Stimulated activated CD4-positive, alpha-beta T cell treated with anti-CD3 and anti-CD28 coated beads, Interleukin-15, amount 100 ng/mL, for 48 hours (primary cell): ENCODE data around the gene DCUN1D2.

Source experiments
- DNase-seq, 2 donors: peaks; one replicate each; pipeline ENCODE4 v3.0.0-alpha.2; 2020; ENCODE audit warnings: low read depth in 2 of 2

The DCUN1D2 gene

DNA sequence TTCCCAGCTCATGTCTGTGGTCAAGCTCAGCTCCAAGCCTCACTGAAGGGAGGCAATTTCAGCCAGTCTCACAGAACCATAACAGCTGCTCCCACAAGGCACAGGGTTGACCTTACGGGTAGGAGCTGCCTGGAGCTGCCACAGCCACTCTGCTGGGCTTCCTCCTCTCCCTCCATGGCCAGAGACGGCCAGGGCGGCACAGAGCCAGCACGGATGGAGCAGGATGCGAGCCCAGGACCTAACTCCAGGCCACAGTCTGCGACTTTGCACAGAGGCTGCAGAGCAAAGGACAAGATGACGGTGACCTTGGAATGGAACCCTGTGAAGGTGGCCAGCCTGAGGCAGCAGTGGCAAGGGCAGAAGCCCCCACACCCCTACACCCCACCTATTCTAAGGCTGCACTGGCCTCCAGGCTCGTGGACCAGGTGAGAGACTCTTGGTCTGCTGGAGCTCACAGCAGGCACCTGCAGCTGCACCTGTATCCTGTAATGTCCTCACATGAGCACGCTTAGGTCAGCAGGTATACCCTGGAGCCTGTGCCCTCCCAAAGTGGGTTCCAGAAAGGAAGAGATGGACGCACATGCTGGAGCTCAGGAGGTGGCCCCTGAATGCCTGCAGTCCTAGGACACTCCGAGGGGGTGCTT, 66.9 kb downstream of the DCUN1D2 start:
- no peak for DNase-seq

DNA sequence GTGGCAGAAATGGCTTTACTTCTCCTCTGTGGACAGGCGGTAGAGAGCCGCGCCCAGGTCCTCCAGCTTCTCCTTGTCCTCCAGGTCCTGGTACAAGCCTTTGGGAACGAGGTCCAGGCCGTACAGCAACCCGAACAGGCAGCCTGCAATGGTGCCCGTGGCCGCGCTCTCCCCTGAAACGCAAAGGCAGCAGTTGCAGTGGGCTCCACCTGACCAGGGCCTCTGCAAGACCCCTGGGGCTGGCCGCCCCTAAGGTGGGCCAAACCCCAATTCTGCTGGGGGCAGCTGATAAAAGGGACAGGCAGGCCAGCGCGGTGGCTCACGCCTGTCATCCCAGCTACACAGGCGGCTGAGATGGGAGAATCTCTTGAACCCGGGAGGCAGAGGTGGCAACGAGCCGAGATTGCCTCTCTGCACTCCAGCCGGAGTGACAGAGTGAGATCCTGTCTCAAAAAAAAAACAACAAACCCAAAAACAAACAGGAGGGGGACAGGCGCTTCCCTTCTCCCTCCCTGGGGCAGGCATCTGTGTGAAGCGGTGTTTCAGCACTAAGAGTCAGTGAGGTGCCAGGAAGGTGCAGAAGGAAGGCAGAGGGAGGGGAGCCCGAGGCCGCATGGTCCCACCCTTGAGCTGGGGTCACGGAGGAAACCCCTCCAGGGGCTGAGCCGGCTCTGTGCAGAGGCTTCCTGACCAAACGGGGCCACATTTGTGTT, 67.5 kb downstream of the DCUN1D2 start:
- DNase-seq, result no peak

DNA sequence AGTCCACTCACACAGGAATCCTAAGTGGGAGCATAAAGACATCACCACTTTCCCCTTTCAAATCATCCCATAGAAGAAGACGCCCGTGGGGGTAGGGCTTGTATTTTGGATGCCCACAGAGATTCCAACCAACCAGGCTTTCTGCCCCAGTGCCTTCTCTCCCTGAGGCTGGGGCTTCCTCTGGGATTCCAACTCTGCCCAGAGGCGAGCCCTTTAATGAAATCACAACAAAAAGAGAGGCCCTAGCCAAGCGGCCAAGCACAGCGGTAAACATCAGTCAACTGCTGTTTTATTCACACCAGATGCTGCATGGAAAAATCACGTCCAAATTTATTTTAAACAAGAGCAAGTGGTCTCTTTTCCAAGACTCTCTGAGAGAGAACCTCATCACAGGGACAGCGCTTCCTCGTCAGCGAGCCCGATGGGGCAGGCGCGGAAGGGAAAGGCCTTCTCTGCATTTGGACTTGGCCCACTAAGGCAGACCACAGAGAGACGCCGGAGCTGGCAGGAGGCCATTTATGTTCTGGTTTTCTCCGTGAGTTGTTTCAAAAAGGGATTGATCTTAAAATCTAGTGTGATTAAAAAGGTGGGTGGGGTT, 68.7 kb downstream of the DCUN1D2 start:
- DNase-seq, result no peak

DNA sequence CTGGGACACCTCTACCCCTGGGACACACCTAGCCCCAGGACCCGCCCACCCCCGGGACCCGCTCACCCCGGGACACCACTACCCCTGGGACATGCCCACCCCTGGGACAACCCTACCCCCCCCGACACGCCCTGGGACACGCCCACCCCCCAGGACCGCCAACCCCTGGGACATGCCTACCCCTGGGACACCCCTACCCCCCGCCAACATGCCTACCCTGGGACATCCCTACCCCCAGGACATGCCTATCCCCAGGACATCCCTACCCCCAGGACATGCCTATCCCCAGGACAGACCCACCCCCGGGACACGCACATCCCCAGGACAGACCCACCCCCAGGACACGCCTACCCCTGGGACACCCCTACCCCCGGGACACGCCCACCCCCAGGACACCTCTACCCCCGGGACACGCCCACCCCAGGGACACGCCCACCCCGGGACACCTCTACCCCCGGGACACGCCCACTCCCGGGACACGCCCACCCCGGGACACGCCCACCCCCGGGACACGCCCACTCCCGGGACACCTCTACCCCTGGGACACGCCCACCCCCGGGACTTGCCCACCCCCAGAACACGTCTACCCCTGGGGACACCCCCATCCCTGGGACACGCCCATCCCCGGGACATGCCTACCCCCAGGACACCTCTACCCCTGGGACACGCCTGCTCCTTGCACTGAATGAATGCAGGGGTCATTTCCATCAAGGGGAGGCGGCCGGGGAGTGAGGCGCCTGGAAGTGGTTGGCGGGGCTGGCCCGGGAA, 69.5 kb downstream of the DCUN1D2 start:
- DNase-seq, result no peak

DNA sequence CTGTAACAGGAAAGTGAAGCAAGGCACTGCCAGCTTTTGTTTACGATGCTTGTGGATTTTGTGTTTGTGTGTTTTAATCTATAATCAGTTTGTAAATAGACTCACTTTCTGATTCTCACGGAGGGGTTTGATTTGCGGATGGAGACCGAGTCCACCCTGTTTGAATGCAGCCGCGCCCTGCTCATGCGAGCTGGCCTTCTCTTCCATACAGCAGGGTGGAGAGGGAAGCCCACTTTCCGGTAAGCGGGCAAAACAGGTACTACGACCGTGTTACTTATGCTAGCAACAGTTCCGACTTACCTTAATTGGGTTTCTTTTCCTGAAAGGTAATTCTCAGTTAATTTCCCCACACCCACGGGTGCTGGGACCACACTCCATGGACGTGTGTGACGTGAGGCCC, 70.3 kb downstream of the DCUN1D2 start:
- no peak for DNase-seq

DNA sequence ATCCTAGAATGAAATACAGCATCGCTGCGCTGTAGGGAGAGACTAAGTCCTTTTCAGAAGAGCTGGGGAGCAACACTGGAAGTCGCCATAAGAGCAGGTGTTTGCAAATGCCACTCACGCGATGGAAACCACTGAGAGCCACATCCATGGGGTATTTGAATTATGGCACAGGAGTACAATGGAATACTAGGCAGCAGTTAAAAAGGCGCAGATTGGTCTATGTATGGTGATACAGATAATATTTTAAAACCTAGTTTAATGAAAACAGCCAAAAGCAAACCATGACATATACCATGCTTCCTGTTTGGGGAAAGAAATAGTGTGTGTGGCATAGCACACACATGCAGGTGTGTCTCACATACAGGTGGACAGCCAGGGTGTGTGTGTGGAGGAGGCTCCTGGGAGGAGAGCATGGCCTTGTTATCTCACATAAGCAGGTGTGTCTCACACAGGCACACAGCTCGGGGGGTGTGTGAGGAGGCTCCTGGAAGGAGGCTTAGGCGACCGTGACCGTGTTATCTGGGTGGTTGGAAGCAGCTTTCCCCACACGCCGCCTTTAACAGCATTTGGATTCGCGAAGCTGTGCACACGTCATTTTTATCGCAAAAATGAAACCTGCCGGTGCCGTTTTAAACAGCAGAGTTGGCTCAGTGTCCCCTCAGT, 70.8 kb downstream of the DCUN1D2 start:
- DNase-seq, result no peak

DNA sequence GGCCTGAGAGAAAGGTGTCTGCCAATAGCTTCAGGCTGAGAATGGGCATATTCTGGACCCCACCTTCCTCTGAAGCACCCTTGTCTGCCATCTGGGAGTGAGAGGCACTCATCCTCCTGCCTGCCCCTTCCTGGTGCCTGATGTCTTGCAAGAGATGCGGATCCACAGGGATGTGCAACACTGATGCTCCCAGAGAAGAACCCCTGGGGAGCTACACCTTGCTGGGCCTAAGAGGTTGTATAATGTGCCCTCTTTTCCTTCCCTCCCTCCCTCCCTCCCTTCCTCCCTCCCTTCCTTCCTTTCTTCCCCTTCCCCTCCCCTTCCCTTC, 71.8 kb downstream of the DCUN1D2 start:
- DNase-seq, result no peak

DNA sequence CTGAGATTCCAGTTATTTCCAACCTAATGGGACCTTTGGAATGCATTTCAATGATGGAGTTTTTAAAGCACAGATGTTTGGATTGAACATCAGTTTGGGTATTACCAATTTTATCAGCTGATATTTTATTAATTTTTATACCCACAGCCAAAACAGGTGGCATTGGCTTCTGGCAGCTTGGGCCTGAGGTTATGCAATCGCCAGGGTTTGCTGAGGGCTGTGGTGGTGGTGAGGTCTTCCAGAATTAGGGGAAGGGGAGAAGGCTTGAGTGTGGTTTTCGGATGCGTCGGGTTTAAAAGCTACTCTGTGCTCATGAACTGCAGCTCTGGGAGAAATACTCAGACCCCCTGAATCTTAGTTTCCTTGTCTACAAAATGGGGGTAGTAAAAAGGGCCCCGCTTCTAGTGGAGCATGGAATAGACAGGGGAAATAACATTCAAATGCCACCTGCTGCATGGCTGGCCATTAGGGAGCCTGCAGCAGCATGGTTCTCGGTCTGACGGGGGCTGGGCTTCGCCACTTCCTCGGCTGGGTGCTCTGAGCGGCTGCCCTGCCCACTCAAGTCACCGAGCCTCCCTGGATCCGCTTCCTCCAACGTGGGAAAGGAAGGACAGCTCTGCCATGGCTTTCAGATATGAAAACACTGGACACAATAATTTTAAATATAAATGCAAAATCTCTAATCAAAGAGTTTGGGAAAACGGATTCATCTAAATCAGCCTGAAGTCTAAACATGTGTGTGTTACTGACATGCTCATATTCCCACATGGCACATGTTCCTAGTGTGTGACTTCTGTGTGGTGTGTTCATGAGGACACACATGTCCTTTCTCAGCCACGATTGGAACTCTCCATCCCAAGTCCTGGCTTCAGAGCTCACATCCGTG, 72.4 kb downstream of the DCUN1D2 start:
- DNase-seq, result no peak

DNA sequence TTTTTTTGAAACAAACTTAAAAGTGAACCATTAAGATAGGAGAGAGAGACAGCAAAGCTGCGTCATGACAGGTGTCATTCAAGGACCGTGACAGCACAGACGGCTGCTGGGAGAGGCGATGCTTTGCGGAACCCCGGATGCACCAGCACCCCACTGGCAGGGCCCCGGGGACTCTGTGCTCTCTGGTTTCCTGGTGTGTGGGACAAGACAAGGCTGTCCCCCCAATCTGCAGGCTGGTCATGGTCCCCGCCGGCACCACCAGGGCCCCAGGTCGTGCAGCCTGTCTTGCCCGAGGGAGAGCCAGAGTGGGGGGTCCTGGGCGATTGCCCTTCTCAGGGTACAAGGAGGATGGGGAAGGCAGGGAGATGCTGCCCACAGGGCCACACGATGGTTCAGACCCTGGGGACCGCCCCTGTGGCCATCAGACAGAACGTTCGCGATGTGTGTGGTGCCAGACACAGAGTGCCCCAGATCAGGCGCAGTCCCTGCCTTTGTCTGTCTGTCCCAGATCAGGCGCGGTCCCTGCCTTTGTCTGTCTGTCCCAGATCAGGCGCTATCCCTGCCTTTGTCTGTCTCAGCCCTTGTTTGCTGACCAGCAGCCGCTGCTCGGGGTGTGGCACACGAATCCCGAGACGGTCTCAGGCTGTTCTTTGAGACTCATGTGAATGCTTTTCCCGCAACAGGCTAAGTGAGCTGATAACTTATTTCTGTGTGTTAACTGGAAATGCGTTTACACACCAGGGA, 73.3 kb downstream of the DCUN1D2 start:
- no peak for DNase-seq

DNA sequence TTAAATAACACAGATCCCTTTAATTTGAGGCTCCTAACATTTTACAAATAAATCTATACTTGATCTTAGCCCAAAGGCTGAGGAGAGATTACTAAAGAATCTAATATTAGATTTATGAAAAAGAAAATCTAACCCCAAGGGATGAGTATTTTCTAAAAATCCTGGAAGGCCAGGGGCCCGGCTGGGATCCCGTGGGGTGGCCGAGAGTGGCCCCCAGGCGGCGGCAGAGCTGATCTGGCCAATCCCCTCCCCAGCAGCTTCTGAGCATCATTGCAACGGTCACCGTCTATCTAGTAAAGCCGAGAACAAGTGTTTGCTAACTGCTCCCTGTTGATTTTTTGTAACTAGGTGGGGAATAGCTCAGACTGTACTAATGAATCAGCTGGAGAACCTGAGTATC, 74.7 kb downstream of the DCUN1D2 start:
- no peak for DNase-seq

DNA sequence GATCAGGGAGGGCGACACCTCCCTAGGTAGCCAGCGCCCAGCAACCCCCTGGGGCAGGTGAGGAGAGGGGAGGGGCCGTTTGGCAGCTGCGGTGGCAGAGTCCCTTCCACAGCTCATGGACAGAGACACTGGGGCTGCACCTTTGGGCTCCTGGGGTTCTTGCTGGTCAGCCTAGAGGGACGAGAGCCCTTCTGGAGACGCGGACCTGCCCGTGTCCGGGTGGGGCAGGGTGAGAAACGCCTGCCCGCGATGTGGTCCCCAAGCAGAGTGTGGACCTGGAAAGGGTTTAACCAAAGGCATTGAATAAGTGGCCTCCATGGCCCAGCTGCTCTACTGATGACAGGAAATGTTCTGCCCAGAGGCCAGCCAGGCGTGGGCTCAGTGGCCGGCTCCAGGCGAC, 75.5 kb downstream of the DCUN1D2 start:
- no peak for DNase-seq

DNA sequence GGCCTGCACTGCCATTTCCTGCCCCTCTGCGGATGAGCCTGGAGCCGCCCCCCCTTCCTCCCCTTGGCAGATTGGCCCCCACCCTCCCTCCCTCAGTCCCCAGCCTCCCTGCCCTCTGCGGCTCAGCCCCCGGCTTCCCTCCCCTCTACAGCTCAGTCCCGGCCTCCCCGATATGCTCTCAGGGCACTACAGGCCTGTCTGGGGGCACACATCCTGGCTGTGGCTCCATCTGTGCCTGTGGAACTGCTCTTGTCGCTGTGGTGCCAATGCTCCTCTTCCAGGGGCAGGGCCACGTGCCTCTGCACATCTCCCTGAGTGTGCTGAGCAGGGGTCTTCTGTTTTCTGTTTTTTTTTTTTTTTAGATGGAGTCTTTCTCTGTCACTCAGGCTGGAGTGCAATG, 76.2 kb downstream of the DCUN1D2 start:
- no peak for DNase-seq

DNA sequence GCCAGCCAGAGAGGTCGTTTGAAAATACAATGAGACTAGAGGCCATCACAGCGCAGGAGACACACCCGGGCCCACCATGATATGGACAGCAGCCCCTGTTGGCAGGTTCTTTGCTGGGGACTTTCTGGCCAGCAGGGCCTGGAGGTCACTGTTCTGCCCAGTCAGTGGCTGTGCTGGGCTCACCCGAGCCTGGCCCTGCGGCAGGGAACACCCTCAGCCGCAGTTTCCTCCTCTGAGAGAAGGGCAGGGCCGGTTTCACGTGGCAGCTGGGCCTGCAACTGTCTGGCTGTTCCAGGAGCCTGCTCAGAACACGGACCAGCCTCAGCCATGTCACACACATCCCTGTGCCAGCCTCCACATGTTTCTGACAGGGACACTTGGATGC, 76.6 kb downstream of the DCUN1D2 start:
- no peak for DNase-seq

DNA sequence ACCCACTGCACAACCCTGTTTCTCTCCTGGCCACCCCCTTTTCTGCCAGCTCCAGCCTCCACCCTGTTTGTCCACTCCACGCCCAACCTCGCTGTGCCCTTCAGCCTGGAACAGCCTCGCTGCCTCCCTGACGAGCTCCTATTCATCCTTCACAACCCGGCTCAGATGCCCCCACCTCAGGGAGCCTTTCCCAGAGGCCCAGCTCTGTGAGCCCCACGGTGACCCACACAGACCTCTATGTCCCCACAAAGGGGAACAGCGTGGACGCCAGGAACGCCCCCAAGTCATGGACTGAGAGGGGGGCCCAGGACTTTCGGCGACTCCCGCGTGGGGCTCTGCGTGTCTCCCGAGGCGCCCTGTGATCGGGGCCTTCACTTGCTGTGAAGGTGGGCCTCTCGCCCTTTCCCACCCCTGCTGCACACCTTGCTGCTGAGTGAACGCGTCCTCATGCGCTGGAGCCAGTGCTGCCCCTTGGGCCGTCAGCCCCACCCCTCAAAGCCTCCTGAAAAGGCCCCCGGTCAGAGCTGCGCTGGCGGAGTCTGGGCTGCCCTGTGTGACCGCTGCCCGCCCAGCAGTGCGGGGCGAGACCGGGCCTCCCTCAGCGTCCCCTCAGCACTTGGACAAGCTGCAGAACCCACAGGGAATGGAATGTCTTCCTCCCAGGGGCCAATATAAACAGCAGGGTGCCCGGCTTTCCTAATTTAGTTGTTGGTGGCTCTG, 77.2 kb downstream of the DCUN1D2 start:
- DNase-seq, result no peak

DNA sequence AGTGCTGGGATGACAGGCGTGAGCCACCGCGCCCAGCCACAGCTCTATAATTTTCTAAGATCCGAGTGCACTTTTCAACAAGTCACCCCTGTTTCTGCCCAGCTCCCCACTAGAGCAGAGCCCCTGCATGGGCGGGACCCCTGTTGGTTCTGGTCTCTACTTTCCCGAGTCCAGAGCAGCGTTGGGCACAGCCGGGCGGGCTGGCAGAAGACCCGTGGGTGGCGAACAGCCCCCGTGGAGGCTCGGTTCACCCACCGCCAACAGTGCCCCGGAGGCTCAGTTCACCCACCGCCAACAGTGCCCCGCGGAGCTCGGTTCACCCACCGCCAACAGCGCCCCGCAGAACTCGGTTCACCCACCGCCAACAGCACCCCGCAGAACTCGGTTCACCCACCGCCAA, 78.1 kb downstream of the DCUN1D2 start:
- no peak for DNase-seq

DNA sequence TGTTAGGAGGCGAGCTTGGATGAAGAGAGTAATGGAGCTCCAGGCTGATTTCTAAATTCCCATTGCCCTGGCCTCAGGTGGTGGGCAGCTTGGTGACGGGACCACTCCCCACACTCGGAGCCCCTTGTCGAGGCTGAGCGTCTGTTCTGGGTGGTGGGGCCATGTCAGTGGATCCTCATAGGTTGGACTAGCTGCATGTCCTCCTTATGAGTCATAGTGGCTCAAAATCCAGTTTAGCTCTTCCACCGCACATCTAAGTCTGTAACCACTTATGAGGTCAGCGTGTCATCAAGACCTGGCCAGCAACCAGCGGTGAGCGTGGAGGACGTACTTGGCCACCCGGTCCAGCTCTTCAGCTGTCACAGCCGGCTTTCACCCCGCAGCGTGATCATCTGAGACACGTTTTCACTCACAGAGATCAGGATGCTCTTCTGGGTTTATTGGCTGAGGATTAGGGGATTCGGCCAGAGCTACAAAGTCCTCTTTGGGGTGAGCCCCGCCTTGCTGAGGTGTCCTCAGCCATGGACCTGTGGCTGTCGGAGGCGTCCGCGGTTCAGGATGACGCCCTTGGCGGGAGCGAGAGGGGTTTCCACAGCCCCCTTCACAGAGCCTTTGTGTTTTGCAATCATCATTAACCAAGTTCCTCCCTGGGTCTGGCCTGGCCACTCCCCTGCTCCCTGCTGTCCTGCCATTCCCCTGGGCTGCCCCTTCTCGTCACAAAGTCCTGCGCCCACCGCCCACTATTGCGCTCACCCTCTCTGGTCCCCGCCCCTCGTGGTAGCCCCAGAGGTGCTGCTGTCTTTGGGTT, 79.1 kb downstream of the DCUN1D2 start:
- no peak for DNase-seq

DNA sequence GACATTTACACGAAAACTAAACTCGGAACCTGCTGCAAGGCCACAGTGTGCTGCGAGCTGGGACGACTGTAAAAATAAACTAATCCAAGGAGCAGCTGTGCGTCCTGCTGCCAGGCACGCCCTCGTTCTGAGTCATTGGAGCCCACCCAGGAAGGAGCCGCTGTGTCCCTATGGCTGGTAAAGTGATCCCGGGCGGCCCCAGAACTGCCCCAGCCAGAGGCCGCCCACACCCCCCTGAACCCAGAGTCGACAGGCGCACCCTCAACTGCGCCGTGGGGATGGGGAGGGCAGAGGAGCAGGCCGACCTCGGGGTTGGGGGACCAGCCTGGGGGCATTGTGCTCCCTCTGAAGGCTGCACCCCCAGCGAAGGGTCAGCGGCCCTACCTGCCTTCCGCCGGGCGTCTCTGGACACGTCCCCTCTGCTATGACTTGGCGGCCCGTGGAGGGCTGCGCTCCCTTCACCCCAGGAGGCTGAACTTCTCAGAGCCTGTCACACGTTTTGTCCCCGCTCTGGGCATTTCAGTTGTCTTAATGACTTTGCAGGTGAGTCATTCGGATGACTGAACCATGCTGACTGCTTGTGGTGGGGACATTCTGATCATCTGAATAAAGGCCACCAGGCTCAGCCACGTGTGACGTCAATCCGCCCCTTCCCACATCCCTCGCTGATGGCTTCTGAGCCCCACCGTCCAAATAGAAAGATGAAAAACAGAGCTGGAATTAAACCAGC, 79.9 kb downstream of the DCUN1D2 start:
- no peak for DNase-seq

DNA sequence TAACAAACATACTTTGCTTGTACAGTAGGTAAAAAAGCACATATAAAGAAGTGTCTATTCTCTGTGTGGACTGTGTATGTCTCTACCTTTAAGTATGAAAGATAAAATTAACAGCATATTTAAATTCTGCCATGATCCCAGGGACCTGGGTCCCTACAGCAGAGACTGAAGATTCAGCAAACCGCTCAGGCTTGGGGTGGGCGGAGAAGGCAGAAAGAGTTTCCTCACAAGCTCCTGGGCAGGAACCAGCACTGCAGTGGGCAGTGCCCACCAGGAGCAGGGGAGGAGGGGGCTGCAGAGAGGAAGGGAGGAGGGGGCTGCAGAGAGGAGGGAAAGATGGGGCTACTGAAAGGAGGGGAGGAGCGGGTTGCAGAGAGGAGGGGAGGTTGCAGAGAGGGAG, 81.9 kb downstream of the DCUN1D2 start:
- no peak for DNase-seq
